Measurements from ENCODE around the gene PFN2.
"Not testable (repeated sequence)": the region's sequence is repeated elsewhere in the genome, so short reads cannot be mapped to it uniquely, and the experiment has no call there.

Gene PFN2

DNA sequence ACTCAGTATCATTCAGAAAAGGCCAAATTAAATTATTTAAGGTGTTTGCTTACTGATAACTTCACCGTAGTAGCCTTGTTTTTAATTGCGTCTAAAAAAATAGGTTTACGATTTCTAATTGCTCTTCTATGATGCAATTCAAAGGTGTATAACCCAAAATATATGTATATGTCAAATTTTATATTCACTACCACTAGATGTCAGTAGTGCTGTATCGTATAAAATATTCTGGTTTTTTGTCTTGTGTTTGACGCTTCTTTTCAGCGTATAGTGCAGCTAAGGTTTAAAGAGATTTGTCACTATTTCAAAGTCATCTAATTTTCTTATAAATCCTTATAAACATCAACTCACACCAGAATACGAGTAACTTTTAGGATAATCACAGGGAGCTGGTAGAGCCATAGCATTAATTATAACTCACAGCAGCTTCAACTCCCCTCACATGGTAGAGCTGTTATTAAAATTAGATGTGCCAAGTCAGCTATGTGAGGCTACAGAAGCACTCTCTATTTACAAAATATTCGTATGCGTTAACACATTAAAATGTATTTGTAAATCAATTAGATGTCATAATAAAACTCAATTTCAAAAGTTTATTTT lies 3.5 kb downstream of the PFN2 start:
- DNase-seq = peak; percentile 43

DNA sequence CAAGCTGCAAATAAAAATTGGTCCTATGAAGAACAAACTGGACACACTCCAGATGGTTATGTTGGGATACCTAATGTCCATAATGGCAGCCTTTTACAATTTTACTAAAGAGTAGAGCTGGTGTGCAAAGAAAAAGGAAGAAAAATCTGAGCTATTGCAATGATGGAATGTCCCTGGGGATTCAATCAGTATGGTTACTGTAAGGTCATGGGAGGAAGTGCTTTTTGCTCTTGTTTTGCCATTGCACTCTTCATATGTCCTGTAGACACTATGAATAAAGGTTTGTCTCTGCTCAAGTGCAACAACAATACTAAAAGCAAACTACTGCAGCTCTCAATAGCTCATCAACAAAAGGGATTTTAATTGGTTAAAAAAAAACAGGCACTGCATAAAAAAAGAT lies 5.4 kb downstream of the PFN2 start:
- peak; percentile 71 for DNase-seq

DNA sequence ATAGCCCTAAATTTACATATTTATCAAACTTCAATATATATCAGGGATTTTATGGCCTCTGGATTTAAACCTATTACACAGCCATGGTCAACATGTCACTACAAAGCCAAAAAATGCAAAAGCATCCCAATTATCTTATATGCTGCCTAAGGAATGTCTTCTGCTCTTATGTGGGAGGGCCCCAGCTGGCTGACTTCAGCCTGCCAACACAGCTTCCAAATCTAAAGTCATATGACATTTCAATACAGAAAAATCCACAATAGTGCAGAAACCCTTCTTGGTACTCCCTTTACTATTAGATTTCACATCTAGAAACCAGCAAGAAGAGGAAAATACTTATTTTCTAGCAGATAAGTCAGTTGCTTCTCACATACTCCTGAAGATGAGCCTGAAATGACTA lies 6.4 kb downstream of the PFN2 start:
- DNase-seq = no peak

DNA sequence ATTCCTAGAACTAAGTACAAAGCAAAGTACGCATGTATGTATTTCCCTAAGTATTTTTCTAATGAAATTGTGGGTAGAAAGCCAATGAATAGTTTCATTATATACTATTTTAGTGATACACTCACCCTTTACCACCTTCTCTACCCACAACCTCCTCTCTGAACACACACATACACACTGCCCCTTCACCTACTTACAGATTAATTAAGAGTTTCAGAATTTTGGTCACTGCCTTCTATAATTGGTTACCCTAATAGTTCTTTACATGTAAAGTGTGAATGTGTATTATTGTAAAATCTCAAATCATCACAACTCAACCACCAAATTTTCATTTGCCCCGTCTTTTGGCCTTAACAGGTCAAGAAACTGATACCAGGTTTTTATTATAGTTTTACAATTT lies 7.2 kb downstream of the PFN2 start:
- no peak for DNase-seq

DNA sequence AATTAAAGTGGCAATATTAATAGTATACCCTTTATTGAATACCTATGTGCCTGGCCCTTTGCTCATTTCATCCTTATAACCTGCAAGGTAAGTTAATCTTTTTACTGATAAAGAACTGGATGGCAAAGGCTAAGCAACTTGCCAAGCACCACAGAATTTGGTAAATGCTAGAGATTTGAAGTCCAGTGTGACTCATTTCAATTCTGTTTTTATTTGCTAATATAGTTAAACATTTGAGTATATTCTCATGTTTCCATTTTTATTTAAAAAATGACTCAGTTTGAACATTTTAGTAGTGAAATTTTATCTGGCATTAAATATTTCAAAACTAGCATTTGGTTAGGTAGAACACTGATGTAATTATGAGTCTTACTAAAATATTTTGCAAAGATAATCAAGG lies 11.3 kb downstream of the PFN2 start:
- no peak for DNase-seq

DNA sequence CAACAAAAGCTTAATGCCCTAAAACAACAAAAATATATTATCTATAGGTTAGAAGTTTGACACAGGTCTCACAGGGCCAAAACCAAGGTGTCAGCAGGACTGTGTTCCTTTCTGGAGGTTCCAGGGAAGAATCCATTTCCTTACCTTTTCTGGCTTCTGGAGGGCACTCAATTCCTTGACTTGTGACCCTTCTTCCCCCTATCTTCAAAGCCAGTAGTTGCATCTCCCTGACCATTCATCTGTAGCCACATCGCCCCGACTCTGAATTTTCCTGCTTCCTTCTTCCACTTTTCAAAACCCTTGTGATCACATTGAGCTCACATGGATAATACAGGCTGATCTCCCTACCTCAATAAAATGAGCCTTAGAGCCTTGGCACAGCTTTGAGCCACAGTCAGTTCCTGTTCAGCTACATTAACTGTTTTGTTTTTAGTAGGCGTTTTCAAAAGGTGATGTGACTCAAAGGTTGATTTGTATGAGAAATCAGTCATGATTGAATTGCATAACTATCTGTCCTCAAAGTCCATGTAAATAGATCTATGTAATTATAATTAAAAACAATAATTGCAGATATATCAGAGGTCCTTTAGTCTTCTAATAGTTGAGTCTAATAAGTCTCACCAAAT lies 12.4 kb downstream of the PFN2 start:
- peak; percentile 19 for DNase-seq

DNA sequence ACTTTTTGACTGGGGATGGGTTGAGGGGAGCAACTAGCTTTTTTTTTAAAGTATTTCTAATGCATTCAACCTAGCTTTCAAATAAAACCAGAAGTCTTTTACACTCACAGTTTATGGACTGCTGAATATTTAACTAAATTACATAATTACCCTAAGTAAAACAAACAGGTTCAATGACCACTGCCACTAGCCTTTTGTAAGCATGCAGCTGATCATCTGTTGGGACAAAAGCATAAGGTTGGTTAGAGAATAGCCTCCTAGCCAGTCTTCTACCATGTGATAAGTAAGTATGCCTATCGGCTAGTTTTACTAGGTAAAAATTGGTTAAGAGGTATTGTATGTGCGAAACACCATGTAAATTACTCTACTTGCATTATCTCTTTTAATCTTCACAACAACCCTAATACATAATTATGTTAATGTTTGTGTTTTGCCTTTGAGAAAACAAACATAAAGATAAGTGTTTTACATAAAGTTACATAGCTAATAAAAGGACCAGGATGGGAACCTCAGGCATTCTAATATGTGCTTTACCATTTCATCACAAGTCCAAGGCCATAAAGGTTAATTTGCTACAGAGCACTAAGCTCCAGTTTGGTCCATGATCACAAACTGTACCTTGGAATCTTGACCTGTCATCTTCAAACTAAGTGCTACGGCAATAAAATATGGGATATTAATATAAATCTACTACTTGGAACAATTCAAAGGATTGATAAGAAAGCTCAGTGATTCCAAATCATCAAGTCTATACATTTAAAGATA lies 13.2 kb downstream of the PFN2 start:
- DNase-seq = no peak

DNA sequence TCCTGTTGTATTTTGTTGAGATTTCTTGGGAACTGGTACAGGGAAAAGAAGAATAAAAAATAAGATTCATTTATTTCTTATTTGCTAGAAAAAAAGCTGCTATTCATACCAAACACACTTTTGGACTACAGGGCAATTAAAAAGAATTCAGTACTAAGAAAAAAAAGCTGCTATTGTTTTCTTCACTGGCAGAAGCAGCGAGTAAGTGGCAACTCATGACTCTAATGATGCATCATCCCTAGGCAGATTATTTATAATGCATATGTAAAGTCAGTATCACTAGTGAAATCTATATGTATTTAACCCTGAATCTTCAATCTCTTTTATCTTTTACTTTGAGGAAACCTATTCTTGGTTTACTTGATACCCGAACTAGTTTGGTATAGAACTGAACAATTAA lies 15.2 kb downstream of the PFN2 start:
- DNase-seq = no peak

DNA sequence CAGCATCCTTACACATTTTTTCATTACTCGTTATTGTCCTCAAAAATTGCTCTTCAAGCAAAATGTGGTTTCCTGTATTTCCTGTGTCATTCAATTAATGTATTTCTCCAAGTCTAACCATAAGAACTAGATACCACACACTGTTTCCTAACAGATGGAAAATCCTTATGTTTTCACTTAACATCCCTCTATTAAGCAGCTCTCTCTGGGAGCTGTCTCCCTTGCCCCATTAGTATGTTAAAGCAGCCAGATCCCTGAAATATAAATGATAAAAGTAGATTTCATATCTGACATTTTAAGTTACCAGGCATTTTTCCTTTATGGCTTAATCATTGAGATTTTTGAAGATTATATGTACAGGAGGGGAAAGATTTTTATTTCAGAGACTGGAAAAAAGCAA lies 15.9 kb downstream of the PFN2 start:
- no peak for DNase-seq

DNA sequence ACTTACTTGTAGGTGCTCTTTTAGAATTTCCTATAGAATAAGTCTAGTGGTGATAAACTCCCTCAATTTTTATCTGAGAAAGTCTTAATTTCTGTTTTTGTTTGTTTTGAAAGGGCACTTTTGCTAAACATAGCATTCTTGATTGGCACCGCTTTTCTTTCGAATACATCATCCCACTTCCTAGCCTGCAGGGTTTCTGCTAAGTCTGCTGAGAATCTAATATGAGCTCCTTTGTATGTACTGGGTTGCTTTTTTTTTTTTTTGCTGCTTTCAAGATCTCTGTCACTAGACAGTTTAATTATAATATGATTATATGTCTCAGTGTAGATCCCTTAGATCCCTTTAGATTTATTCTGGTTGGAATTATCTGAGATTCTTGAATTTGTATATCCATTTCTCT lies 21.5 kb downstream of the PFN2 start:
- DNase-seq = no peak

DNA sequence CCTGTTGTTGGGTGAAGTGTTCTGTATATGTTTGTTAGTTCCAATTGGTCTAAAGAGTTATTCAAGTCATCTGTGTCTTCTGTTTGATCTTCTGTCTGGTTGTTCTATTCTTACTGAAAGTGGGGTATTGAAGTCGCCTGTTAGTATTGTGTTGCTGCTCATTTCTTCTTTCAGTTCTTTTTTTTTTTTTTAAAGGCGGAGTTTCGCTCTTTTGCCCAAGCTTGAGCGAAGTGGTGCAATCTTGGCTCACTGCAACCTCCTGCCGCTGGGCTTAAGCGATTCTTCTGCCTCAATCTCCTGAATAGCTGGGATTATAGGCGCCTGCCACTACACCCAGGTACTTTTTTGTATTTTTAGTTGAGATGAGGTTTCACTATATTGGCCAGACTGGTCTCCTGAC lies 23.5 kb downstream of the PFN2 start:
- peak; percentile 72 for DNase-seq

DNA sequence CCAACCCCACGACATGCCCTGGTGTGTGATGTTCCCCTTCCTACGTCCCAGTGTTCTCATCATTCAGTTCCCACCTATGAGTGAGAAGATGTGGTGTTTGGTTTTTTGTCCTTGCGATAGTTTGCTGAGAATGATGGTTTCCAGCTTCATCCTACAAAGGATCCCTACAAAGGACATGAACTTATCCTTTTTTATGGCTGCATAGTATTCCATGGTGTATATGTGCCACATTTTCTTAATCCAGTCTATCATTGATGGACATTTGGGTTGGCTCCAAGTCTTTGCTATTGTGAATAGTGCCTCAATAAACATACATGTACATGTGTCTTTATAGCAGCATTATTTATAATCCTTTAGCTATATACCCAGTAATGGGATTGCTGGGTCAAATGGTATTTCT lies 26.7 kb downstream of the PFN2 start:
- not testable (repeated sequence) for DNase-seq

DNA sequence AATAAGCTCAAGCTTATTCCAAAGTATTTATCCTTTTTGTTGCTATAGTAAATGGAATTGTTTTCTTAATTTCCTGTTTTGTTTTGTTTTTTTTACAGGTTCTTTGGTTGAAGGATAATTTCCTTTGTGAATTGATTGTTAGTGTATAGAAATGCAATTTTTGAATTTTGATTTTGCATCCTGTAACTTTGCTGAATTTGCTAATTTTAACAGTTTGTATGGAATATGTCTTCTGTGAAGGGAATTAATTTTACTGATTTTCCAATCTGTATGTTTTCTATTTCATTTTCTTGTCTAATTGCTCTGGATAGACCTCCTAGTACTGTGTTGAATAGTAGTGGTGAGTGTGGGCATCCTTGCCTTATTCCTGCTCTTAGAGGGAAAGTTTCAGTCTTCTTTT lies 28.3 kb downstream of the PFN2 start:
- DNase-seq = no peak

DNA sequence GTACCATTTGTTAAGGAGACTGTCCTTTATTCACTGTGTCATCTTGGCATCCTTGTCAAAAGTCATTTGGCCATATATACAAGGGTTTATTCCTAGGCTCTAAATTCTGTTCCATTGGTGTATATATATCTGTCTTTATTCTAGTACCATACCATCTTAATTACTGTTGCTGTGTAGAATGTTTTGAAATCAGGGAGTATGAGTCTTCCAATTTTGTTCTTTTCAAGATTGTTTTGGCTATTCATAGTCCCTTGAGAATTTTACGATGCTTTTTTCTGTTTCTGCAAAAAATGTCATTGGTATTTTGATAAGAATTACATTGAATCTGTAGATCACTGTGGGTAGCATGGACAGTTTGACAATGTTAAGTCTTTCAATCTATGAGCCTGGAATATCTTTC lies 28.7 kb downstream of the PFN2 start:
- no peak for DNase-seq

DNA sequence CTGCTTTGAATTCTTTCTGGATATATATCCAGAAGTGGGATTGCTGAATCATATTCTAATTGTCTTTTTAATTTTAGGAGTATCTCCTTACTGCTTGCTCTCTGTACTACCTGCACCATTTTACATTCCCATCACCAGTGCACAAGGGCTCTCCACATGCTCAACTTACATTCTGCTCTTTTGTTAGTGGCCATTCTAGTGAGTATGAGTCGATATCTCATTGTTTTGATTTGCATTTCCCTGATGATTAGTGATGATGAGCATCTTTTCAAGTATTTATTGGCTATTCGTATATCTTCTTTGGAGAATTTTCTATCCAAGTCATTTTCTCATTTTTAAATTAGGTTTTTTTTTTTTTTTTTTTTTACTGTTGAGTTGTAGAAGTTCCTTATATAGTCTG lies 29.5 kb downstream of the PFN2 start:
- DNase-seq = no peak

DNA sequence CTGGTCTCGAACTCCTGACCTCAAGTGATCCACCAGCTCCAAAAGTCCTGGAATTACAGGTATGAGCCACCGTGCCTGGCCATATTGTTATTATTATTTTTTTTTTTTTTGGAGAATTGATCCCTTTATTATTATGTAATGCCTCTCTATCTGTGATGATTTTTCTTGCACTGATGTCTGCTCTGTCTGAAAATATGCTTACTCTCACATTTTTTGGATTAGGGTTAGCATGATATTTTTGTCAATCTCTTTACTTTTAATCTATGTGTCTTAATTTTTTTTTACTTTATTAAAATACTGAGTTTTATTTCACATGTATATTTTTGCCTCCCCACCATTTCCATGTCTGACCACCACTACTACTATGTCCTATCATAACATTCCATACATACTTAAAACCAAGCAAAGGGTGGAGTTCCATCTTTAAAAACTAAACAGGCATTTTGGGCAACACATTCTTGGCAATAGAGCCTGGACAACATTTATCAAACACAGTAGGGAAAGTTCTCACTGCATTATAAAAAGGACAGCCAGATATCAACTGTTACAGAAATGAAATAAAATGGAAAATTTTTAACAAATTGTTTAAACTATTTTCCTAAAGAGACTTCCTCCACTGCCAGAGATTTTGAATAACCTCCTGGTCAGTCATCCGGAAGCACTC lies 32.2 kb downstream of the PFN2 start:
- DNase-seq = not testable (repeated sequence)

DNA sequence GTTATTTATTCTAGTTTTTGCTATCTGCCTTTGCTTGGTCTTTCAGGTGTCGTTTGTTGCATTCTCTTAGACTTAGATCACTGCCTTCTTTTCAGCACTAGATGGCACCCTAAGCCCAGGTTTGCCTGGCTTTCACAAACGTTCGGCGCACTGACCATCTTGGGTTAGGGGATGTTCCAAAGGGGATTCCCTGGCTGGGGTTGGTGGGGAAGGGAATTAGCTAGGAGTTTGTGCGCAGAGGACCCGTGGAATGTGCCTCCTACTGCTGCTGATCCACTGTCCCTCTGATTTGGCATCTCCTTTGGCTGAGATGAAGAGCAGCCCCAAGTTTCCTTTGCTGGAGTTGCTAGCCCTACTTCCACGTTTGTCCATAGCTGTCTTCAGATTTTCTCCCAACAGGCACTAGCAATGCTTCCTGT lies 33.9 kb downstream of the PFN2 start:
- DNase-seq = peak; percentile 24

DNA sequence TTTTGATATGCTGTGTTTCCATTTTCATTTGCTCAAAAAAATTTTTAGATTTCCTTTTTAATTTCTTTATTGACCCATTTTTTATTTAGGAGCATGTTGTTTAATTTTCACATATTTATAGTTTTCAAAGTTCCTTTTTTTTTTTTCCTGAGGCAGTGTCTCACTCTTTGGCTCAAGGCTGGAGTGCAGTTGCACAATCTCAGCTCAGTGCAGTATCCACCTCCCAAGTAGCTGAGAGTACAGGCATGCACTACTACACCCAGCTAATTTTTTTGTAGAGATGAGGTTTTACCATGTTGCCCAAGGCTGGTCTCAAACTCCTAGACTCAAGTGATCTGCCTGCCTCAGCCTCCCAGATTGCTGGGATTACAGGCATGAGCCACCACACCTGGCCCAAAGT lies 36.2 kb downstream of the PFN2 start:
- DNase-seq = peak; percentile 15

DNA sequence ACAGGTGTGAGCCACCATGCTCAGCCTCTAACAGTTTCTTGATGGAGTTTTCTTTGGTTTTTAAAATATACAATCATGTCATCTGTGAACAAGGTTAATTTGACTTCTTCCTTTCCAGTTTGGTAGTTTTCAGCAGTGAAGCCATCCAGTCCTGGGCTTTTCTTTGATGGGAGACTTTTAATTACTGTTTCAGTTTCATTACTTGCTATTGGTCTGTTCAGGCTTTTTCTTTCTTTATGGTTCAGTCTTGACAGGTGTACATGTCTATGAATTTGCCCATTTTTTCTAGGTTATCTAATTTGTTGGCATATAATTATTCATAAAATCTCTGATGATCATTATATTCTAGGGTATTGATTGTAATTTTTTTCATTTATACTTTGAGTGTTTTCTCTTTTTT lies 36.8 kb downstream of the PFN2 start:
- no peak for DNase-seq

DNA sequence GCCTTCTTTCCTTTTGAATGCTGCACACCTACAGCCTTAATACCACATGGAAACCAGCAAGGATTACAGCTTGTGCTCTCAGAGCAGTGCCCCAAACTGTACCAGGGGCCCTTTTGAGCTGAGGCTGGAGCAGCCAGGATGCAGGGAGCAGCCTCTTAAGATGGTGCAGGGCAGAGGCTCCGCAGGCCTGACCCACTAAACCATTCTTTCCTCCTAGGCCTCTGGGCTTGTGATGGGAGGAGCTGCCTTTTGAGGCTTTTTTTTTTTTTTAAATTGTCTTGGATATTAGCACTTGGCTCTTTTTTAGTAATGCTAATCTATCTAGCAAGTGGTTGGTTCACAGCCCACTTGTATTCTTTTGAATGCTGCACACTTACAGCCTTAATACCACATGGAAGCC lies 37.7 kb downstream of the PFN2 start:
- DNase-seq = no peak

DNA sequence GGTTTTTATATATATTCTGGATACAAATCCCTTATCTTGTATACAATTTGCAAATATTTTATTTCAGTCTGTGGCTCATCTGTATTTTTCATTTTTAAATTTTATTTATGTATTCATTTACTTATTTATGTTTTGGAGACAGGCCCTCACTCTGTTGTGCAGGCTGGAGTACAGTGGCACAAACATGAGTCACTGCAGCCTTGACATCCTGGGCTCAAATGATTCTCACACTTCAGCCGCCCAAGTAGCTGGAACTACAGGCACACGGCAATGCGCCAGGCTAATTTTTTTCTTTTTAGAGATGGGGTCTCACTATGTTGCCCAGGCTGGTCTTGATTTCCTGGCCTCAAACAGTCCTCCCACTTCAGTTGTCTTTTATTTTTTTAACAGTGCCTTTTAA lies 50.6 kb downstream of the PFN2 start:
- DNase-seq = no peak

DNA sequence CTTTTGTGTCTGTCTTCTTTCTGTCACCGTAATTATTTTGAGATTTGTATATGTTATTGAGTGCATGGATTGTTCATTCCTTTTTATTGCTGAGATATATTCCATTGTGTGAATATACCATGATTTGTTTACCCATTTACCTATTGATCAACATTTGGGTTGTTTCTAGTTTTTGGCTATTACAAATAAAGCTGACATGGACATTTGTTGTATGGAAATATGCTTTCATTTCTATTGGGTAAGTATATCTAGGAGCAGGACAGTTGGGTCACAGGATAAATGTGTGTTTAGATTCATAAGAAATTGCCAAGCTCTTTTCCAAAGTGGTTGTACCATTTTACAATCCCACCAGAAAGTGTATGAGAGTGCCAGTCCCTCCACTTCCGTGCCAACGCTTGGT lies 51.2 kb downstream of the PFN2 start:
- no peak for DNase-seq

DNA sequence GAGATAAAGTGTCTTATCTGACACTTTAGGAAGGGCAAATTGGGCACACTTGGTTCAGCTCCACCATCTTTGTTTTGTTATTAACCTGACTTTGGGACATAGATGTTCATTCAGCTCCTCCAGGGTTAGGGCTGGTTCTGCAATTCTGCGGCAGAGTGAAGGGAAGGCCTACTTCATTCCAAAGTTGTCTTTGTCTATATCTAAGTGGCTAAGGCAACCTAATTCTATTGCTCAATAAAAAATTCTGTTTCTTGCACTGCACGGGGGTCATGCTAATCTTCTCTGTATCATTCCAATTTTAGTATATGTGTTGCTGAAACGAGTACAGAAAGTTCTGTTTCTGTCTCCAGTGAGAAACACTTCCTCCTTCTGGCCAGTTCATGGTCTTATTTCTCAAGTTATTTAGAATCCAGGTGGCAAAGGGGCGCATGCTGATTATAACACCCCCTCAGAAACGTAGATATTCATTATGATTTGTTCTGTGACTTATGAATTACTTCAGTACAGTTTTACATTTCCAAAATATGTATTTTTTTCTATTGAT lies 53.5 kb downstream of the PFN2 start:
- DNase-seq = peak; percentile 18
